GM12875 (cell line): ENCODE measurements around the gene ARHGAP4.

Experiments used
- H3K4me3 ChIP-seq: one replicate; pipeline ENCODE4 v1.5.1; 2011; ENCODE audit warnings: low read depth, low read length, control low read depth
- TF ChIP-seq, protein P1 (sequence below): IDR thresholded peaks from 2 replicates; pipeline ENCODE4 v1.5.1; 2011; ENCODE audit warnings: low read depth, mild to moderate bottlenecking, control low read depth, inconsistent platforms, low read length, moderate library complexity, borderline replicate concordance; ENCODE audit not compliant: insufficient read depth

Gene ARHGAP4

DNA sequence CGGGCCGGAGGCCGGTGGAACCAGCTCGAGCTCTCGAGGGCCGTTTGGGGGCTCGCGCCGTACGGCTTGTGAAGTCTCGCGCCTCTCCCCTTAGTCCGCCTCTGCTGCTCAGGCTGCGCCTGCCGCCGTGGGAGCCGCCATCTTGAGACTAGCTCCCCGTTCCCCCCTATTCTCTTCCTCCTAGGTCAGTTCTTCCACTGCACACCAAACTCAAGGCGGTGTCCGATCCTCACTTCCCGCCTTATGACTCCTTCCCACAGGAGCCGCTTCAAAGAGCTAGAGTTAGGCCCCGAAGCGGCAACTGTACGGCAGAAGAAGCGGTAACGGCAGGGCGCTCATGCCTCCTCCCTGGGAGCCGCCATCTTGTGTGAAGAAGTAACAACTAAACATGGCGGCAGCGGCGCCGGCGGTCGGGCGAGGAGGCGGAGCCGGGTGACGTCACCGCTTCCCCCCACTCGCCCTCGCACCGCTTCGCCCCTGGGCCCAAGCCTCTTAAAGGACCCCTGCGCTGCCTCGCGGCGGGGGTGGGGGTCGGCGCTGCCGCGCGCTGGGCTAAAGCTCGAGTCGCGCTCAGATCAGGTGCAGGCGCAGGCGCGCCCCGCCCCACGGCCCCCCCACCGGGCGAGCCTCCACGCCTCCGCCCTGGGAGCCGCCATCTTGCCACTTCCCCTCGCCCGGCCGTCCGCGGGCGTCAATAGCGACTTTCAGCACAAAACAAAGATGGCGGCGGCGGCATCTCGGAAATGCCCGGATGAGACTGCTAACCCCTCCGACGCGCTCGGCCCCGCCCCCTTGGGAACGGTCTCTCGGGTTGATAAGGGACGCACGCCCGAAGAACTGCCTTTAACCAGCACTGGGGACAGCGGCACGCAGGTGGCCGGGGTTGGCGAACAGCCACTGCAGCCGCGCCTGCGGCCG, 45.6 kb upstream of the ARHGAP4 start, which contains the start of gene HCFC1:
Gene HCFC1 (minus strand): TSS at position 369 of the 918 bp plus-strand sequence. CDS start 978 bp downstream, outside the sequence.
- TF ChIP-seq, protein P1, sequence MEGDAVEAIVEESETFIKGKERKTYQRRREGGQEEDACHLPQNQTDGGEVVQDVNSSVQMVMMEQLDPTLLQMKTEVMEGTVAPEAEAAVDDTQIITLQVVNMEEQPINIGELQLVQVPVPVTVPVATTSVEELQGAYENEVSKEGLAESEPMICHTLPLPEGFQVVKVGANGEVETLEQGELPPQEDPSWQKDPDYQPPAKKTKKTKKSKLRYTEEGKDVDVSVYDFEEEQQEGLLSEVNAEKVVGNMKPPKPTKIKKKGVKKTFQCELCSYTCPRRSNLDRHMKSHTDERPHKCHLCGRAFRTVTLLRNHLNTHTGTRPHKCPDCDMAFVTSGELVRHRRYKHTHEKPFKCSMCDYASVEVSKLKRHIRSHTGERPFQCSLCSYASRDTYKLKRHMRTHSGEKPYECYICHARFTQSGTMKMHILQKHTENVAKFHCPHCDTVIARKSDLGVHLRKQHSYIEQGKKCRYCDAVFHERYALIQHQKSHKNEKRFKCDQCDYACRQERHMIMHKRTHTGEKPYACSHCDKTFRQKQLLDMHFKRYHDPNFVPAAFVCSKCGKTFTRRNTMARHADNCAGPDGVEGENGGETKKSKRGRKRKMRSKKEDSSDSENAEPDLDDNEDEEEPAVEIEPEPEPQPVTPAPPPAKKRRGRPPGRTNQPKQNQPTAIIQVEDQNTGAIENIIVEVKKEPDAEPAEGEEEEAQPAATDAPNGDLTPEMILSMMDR, result no peak
- peak within 1 kb of the TSS; percentile 100 for H3K4me3 ChIP-seq

DNA sequence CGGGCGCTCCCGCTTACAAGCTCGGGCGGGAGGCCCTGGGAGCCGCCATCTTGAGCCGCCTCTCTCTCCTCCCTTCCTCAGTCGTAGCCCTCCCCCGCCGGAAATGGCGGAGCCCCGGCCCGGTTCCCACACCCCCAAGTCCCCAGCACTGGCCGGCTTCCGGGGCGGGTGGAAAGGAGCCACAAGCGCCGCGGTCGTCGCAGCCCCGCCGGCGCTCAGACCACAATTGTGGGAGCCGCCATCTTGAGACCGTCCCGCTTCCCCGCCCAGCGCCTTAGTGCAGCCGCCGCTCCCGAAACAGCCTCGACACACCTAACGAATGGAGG, 45.0 kb upstream of the ARHGAP4 start:
- H3K4me3 ChIP-seq, result peak overlapping the region; percentile 100
- TF ChIP-seq, protein P1, result no peak

DNA sequence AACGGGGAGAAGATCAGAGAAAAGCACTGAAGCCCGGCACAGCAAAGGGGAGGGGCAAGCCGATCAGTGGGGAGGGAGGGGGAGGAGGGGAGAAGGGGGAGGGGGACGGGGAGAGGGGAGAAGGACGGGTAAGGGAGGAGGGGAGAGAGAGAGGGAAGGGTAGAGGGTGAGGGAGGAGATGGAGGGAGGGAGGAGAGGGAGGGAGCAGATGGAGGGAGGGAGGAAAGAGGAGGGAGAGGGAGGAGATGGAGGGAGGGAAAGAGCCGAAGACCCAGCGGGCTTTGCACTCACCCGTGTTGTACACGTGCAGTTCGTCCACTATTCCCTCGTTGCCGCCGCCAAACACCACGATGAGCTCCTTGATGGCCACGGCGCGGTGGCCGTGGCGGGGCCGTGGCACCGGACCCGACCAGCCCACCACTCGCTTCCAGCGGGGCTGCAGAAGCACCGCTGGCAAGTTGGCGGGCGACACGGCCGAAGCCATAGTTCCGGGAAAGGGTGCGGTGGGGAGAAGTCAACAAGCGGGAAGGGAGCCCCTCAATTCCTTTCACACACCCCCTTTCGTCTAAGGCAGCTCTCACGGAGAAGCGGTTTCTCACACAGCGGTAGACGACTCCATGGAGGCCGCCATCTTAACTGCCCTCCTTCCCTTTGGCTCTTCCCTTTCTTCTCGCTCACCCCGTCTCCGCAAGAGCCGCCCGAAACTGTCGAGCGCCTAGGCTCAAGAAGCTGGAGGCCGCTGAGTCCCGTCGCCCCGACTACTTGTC, 44.5 kb upstream of the ARHGAP4 start:
- H3K4me3 ChIP-seq, result peak overlapping the region; percentile 100
- TF ChIP-seq, protein P1, result no peak

DNA sequence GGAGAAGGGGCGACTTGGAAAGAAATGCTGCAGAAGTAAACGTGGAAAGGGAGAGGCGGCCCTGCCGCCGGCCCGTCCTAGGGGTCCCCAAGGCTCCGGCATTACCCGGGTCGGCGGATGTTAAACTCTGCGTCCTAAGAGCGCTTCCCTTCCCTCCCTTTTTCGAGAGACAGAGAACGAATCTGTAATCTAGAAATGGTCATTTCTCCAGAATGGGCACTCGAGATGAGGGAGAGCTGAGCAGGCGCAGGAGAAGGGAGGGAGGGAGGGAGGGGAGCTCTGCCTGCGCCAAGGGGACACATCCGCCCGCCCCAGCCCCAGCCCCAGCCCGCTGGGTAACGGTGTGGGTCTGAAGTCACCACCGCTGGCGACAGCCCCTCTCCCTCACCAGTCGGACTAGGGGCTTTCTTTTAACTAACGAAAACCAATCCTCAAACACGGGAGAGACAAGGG, 43.9 kb upstream of the ARHGAP4 start:
- TF ChIP-seq, protein P1, result no peak
- peak overlapping the region; percentile 100 for H3K4me3 ChIP-seq

DNA sequence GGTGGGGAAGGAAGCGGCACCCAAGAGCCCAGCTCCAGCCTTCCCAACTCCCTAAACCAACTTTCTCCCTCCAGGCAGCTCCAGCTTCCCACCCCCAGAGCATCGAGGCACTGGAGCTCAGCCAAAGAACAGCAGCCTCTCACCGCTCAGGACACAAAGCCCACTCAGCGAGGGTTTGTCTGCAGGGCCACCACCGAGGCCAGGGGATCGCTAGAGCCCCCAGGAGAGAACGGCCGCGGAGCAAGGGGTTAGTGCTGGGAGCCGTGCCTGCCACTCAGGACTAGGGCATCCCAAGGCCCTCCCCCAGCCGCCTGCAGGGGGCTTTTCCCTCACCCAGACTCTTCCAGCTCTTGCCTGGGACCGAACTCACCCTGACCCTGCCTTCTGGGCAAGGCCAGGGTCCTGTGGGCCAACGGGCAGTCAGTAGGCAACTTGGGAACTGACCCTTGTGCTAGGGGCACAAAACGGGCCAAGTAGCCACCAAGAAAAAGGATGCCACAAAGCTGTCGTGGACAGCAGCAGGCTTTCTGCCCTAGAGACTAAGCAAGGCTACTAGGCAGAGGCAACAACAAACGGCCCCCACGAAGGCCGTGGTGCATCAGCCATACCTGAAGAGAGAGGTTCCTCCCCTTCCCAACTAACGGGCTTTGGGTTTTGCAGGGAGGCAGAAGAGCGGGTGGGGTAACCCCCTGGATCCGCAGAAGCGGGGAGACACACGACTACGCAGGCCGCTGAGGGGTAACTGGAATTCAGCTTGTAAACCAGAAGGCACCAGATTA, 43.2 kb upstream of the ARHGAP4 start:
- TF ChIP-seq, protein P1, result no peak
- H3K4me3 ChIP-seq, result peak overlapping the region; percentile 100

DNA sequence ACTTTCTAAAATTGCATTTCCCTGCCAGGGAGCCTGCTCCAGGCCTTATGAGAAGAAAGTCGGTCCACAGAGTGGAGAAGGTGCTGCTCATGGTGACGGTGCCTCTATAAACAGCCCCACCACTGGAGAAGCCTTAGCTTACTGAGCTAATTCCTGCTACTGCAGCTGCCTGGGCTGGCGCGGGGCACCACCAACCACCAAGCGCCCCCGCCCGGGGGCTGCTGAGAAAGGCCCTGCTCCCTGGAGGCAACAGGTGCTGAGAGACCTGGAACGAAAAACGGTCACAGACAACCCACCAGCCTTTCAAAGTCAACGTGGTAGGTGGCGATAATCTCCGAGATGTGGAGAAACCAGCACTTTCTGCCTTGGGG, 42.7 kb upstream of the ARHGAP4 start:
- peak overlapping the region; percentile 100 for H3K4me3 ChIP-seq
- TF ChIP-seq, protein P1, result 0 out of 2 replicates have a peak, but pooled peaks have one; percentile 3
